Activated CD8-positive, alpha-beta memory T cell treated with anti-CD3 and anti-CD28 coated beads for 36 hours (primary cell): ENCODE results near the gene GMCL2. TPM values are rescaled to one million over a fixed set of nuclear protein-coding genes. Genes with fewer than 3 reads are reported as not detected.

Experiments
- CTCF ChIA-PET: fragments of 350-600 bp; sonication (Branson Sonifier 250); formaldehyde crosslinking; loops from one replicate; lab custom pipeline; 2021; ENCODE audit warnings: antibody characterized with exemption; lab: Charles Lee
- POLR2A ChIA-PET: fragments of 350-600 bp; sonication (Branson Sonifier 250); formaldehyde crosslinking; loops from one replicate; lab custom pipeline; 2021; ENCODE audit warnings: antibody characterized with exemption; lab: Charles Lee
- total RNA-seq, 2 experiments: library from RNA; stranded (reverse); gene quantifications; one replicate each; pipeline ENCODE4 v1.2.3, GENCODE V29; 2021

The GMCL2 gene
- total RNA-seq = not detected

DNA sequence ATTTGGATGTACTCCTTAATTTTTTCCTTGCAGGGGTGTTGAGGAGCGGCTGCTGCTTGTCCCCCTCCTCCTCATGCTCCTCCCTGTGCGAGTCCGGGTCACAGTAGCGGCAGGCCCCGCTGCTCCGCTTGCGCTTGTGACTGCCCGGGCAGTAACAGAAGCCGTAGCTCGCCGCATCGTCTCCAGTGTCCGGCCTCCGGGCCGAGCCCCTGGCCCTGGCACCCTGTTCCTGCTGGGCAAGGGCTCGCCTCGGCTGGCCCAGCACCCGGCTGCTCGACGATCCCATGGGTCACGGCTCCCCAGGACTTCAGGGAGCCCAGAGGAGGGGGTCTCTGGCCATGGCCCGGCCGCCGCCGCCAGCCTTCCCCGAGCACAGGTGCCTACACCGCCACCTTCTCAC is at the start of gene GMCL2:
Gene GMCL2 (minus strand): TSS at position 358 of the 400 bp plus-strand sequence. CDS start 72 bp downstream, at position 286.
- ChIA-PET CTCF (no interaction called here), POLR2A (no interaction called here)

DNA sequence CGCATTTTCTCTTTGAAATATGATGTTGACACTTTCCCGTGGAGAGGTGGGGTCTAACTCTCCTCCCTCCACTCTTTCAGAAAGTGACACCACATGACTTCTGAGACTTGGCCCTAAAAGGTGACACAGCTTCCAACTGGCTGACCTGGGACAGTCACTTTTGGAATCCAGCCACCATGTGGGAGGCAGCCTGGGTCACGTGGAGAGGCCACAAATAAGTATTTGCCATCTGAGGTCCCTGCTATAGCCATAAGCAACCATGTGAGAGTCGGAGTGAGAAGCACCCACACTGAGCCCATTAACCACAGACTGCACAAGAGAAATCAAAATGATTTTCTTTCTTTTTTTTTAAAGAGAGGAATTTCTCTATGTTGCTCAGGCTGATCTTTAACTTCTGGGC is 49.5 kb upstream of the GMCL2 start:
- ChIA-PET POLR2A (no interaction called here), CTCF (no interaction called here)

DNA sequence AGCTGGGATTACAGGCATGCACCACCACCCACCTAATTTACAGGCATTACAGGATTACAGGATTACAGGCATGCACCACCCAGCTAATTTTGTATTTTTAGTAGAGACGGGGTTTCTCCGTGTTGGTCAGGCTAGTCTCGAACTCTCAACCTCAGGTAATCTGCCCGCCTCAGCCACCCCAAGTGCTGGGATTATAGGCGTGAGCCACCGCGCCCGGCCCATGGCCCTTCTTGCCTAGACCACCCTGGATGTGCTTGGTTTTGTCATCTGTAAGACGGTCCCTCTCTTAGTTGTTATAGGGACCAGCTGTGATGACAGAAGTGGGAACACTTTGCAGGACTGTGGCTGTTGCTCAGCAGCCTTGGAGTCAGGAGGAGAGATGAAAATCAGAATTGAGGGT is 49.0 kb upstream of the GMCL2 start:
- POLR2A ChIA-PET = interaction anchor here (1.5 kb wide), 1 partner anchor 42 kb away, joined by 3 read pairs; no protein-coding TSS in a partner anchor

DNA sequence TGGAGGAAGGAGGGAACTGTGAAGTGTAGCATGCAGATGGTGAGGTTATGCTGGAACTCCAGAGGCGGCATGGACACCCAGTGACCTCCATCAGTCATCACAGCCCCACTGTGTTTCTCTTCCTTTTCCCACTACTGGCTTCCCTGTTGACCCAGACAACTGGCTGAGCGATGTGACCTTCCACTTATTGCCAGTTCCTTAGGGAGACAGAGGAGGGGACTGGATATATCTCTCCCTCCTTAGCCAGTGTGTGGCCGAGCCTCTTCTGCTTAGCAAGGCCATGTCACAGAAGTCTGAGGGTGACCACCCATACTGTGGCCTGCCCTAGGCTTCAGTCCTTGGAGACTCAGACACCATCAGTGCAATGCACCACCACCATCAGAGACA is 48.4 kb upstream of the GMCL2 start:
- CTCF ChIA-PET = interaction anchor here (0.7 to 3.0 kb wide), 11 partner anchors 8 to 1255 kb away, joined by 3 to 22 read pairs (median 4); partner anchors contain the start of genes COL23A1 and HNRNPAB
- POLR2A ChIA-PET = interaction anchor here (1.0 to 1.5 kb wide), 2 partner anchors 31 to 42 kb away, joined by 3 to 5 read pairs; partner anchors contain the start of gene HNRNPAB

More for the DNA sequence above, 49.0 kb upstream of the GMCL2 start:
- CTCF ChIA-PET = interaction anchor here (0.7 to 3.0 kb wide), 4 partner anchors 11 to 1254 kb away, joined by 3 to 22 read pairs (median 4); no protein-coding TSS in a partner anchor

GRCh38 chr5:178234750-178235587 is 47.8 kb upstream of the GMCL2 start:
- ChIA-PET POLR2A (interaction anchor here (0.6 to 1.5 kb wide), 3 partner anchors 24 to 43 kb away, joined by 3 to 5 read pairs (median 3); partner anchors contain the start of gene HNRNPAB), CTCF (interaction anchor here (0.5 to 3.0 kb wide), 12 partner anchors 9 to 1508 kb away, joined by 3 to 22 read pairs (median 4); partner anchors contain the start of genes COL23A1 and HNRNPAB)

GRCh38 chr5:178234121-178234749 is 47.1 kb upstream of the GMCL2 start:
- CTCF ChIA-PET = interaction anchor here (0.5 to 3.0 kb wide), 13 partner anchors 9 to 1508 kb away, joined by 3 to 22 read pairs (median 3); partner anchors contain the start of genes COL23A1 and HNRNPAB
- POLR2A ChIA-PET = interaction anchor here (1.0 to 1.5 kb wide), 2 partner anchors 30 to 44 kb away, joined by 3 to 5 read pairs; partner anchors contain the start of gene HNRNPAB

DNA sequence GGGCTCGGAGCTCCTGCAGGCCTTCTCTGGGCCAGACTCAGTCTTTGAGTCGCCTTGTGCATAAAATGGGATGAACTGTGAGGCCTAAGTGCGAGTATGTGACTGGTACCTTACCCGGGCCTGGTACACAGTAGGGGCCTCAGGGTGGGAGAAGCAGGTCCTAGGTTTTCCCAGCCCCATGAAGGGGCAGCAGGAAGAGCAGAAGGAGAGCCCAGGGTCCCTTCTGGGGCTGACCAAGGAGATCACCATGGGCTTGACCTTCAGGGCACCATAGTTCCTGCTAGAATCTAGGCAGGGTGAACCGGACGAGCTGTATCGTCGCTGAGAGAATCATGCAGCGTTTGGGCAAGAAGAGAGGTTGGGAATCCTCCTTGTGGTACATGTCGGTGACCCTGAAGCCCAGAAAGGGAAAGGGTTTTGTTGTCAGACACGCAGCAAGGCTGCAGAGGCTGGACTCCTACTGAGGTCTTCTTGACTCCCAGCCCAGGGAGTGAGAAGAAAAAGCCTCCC is 45.8 kb upstream of the GMCL2 start:
- CTCF ChIA-PET = no interaction called here
- POLR2A ChIA-PET = interaction anchor here (0.8 to 2.8 kb wide), 3 partner anchors 8 to 29 kb away, joined by 3 to 13 read pairs (median 5); partner anchors contain the start of gene HNRNPAB

DNA sequence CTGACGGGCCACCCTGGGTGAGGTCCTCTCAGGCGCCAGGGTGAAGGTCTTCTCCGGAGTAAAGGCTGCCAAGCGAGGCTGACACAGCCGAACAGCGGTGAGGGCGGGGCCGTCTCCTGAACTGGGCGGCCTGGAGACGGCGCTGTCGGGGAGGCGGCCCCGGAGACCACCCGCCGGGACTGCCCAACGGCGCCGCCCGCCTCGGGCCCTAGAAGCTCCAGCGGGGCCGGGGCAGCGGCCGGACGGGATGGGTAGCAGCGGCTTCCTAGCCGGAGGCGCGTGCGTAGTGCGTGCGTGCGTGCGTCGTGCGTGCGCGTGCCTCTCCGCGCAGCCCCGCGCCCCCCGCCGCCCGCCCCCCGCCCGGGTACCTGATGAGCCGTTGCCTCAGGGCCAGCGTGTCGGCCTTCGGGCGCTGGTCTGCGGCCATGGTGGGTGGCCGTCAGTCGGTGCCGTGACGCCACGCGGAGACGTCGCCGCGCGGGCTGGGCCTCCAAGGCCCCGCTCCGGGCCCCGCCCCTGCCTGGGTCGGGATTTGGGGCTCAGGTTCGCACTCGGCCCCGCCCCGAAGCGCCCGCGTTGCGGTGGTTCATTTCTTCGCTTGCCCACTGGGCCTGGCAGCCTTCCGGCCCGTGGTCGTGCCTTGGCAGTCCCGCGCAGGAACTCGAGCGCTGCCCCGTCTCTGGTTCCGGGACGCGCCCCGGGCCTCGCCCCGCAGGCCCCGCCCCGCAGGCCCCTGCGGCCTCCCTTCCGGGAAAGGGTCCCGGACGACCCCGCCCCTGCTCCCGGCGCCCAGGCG is 45.2 kb upstream of the GMCL2 start, which contains the start of gene PHYKPL:
Gene PHYKPL (minus strand): TSS at position 679 of the 796 bp plus-strand sequence. CDS start 252 bp downstream, at position 427.
- CTCF ChIA-PET = no interaction called here
- POLR2A ChIA-PET = interaction anchor here (0.8 to 2.8 kb wide), 7 partner anchors 9 to 28 kb away, joined by 3 to 13 read pairs (median 7); partner anchors contain the start of gene HNRNPAB

- CTCF ChIA-PET = interaction anchor here (0.8 to 1.4 kb wide), 2 partner anchors 10 to 36 kb away, joined by 3 to 4 read pairs; no protein-coding TSS in a partner anchor
- POLR2A ChIA-PET = interaction anchor here (0.8 to 2.8 kb wide), 6 partner anchors 9 to 27 kb away, joined by 3 to 13 read pairs (median 8); partner anchors contain the start of gene HNRNPAB
Measured at GRCh38 chr5:178231539-178232123, 44.5 kb upstream of the GMCL2 start.

DNA sequence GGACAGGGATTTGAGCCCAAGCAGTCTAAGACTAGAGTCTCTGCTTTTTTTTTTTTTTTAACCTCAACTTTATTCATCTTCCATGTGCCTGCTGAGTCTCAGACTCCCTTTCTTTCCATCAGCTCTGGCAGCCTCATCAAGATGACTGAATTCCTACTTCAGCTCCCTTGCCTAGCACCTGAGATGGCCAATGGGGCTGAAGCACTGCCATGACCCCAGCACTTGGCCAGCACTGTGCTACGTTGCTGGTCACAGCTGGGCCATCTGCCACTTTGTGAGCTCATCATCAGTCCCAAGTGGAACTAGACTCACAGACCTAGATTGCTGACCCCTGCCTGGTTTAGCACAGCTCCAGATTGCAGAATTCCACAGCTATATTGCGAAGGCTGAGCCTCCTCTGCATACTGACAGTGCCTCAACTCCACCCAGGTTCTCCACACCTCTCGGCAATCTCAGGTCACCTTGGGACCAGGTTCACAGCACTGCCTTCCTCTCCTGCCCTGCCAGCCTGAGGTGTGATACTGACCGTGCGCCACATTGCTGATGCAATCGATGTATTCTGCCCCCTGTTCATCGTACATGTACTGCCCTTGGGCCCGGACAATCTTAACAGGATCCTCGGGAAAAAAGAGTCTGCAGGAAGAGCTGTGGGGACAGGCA is 43.8 kb upstream of the GMCL2 start:
- ChIA-PET POLR2A (interaction anchor here (1.1 to 2.8 kb wide), 3 partner anchors 18 to 27 kb away, joined by 7 to 13 read pairs (median 11); partner anchors contain the start of gene HNRNPAB), CTCF (interaction anchor here (0.7 to 1.4 kb wide), 3 partner anchors 9 to 271 kb away, joined by 3 to 4 read pairs (median 4); no protein-coding TSS in a partner anchor)

GRCh38 chr5:178229861-178230260 is 42.7 kb upstream of the GMCL2 start:
- CTCF ChIA-PET = interaction anchor here (0.6 to 2.9 kb wide), 2 partner anchors 10 to 20 kb away, joined by 4 to 6 read pairs; no protein-coding TSS in a partner anchor

DNA sequence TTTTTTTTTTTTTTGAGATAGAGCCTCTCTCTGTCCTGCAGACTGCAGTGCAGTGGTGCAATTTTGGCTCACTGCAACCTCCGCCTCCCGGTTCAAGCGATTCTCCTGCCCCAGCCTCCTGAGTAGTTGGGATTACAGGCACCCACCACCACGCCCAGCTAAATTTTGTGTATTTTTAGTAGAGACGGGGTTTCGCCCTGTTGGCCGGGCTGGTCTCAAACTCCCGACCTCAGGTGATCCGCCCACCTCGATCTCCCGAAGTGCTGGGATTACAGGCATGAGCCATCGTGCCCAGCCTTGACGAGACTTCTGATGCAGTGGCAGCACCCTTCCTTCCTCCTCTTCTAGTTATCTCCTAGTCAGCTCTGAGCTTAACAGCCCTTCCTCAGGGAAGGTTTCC is 41.9 kb upstream of the GMCL2 start:
- ChIA-PET POLR2A (interaction anchor here (1.4 to 1.9 kb wide), 3 partner anchors 14 to 25 kb away, joined by 4 to 9 read pairs (median 4); partner anchors contain the start of gene HNRNPAB), CTCF (interaction anchor here (2.9 kb wide), 1 partner anchor 19 kb away, joined by 6 read pairs; no protein-coding TSS in a partner anchor)

More at GRCh38 chr5:178229861-178230260, 42.7 kb upstream of the GMCL2 start:
- POLR2A ChIA-PET = interaction anchor here (0.6 to 2.8 kb wide), 5 partner anchors 12 to 26 kb away, joined by 4 to 13 read pairs (median 8); partner anchors contain the start of gene HNRNPAB

DNA sequence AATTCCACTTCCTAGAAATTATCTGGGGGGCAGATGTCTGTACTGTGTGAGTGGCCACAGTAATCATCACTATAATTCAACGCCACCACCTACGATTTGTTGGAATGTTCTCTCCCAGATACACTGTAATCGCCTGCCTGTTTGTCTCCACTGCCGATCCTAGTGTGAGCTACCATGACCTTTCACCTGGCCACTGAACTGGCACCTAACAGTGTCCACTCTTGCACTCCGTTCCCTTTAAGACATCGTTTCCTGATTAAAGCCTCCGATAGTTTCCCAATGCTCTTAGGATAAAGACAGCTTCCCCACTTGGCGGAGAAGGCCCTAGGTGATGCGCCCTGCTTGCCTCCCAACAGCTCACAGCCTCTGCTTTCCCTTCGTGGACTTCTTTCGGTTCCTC is 41.4 kb upstream of the GMCL2 start:
- ChIA-PET CTCF (interaction anchor here (2.9 kb wide), 1 partner anchor 19 kb away, joined by 6 read pairs; no protein-coding TSS in a partner anchor), POLR2A (interaction anchor here (1.4 to 1.9 kb wide), 3 partner anchors 14 to 24 kb away, joined by 4 to 9 read pairs (median 4); partner anchors contain the start of gene HNRNPAB)

DNA sequence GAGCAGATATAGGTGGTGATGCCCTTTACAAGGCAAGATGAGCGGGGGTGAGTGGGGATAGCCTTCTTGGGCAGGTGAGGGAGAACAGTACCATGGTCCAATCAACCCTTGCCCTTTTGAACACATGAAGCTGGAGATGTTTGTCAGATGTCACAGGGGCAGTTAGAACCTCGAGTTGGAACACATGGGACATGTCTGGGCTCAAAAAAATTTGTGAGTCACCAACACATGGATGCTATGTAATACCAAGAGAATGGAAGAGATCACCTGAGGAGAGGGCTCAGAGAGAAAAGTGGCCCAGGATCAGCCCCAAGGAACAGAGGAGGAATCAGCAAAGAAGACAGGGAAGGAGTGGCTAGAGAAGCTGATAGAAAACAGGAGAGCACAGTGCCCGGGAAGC is 40.8 kb upstream of the GMCL2 start:
- ChIA-PET CTCF (interaction anchor here (2.9 to 4.8 kb wide), 2 partner anchors 7 to 18 kb away, joined by 6 to 22 read pairs; no protein-coding TSS in a partner anchor), POLR2A (interaction anchor here (1.9 kb wide), 1 partner anchor 13 kb away, joined by 4 read pairs; no protein-coding TSS in a partner anchor)

GRCh38 chr5:178227138-178227659 is 40.0 kb upstream of the GMCL2 start:
- ChIA-PET POLR2A (no interaction called here), CTCF (interaction anchor here (2.9 to 4.8 kb wide), 2 partner anchors 8 to 17 kb away, joined by 6 to 22 read pairs; no protein-coding TSS in a partner anchor)

- POLR2A ChIA-PET = no interaction called here
- CTCF ChIA-PET = interaction anchor here (4.8 kb wide), 1 partner anchor 10 kb away, joined by 22 read pairs; no protein-coding TSS in a partner anchor
Measured at GRCh38 chr5:178225174-178225573, 38.0 kb upstream of the GMCL2 start.
